ENCODE measurements around the gene DOK3. TPM values are rescaled to one million over a fixed set of nuclear protein-coding genes. Genes with fewer than 3 reads are reported as not detected.

The DOK3 gene
- total and polyA plus RNA-seq, 2 of the 13 experiments (the other 11 are each of a cell fraction or from before 2014, with no cell fraction given): 1.4 to 1.5 TPM

DNA sequence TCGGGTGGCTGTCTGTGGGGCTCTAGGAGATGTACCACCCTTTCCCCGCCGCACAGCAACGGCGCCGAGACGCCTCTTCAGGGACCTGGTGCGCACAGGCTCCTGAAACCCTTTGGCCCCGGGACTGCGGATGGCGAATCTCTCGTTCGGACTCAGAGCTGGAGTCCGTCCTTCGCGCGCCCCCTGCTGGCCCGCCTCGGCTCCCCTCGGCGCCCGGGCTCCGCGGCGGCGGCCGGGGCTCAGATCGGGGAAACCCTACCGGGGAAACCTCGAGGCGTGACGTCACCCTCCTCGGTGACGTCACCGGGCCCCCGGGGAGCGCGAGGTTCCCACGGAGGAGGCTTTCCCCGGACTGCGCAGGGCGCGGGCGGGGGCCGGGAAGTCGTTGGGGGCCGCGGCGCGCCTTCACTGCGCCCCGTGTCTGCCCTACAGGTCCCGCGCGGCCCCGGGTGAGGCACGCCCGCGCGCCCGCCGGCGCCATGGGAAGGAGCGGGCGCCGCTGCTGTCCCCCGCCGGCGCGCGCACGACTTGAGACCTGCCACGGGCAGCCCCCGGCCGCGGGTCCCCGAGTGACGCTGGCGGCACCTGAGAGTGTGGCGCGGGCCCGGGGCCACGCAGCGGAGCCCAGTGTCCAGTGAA lies 55.1 kb downstream of the DOK3 start (continued):
- TF ChIP-seq, protein P1, sequence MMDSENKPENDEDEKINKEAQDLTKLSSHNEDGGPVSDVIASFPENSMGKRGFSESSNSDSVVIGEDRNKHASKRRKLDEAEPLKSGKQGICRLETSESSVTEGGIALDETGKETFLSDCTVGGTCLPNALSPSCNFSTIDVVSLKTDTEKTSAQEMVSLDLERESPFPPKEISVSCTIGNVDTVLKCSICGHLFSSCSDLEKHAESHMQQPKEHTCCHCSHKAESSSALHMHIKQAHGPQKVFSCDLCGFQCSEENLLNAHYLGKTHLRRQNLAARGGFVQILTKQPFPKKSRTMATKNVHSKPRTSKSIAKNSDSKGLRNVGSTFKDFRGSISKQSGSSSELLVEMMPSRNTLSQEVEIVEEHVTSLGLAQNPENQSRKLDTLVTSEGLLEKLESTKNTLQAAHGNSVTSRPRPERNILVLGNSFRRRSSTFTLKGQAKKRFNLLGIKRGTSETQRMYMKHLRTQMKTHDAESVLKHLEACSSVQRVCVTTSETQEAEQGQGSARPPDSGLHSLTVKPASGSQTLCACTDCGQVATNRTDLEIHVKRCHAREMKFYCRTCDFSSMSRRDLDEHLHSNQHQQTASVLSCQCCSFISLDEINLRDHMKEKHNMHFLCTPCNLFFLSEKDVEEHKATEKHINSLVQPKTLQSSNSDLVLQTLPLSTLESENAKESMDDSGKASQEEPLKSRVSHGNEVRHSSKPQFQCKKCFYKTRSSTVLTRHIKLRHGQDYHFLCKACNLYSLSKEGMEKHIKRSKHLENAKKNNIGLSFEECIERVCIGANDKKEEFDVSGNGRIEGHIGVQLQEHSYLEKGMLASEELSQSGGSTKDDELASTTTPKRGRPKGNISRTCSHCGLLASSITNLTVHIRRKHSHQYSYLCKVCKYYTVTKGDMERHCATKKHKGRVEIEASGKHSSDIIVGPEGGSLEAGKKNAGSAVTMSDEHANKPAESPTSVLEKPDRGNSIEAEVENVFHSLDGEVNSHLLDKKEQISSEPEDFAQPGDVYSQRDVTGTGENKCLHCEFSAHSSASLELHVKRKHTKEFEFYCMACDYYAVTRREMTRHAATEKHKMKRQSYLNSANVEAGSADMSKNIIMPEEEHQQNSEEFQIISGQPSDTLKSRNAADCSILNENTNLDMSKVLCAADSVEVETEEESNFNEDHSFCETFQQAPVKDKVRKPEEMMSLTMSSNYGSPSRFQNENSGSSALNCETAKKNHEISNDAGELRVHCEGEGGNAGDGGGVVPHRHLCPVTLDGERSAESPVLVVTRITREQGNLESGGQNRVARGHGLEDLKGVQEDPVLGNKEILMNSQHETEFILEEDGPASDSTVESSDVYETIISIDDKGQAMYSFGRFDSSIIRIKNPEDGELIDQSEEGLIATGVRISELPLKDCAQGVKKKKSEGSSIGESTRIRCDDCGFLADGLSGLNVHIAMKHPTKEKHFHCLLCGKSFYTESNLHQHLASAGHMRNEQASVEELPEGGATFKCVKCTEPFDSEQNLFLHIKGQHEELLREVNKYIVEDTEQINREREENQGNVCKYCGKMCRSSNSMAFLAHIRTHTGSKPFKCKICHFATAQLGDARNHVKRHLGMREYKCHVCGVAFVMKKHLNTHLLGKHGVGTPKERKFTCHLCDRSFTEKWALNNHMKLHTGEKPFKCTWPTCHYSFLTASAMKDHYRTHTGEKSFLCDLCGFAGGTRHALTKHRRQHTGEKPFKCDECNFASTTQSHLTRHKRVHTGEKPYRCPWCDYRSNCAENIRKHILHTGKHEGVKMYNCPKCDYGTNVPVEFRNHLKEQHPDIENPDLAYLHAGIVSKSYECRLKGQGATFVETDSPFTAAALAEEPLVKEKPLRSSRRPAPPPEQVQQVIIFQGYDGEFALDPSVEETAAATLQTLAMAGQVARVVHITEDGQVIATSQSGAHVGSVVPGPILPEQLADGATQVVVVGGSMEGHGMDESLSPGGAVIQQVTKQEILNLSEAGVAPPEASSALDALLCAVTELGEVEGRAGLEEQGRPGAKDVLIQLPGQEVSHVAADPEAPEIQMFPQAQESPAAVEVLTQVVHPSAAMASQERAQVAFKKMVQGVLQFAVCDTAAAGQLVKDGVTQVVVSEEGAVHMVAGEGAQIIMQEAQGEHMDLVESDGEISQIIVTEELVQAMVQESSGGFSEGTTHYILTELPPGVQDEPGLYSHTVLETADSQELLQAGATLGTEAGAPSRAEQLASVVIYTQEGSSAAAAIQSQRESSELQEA (CRISPR knock-in tag; IDR thresholded peaks at IDR 0.05; ENCODE audit: not compliant biosample characterization): no peak
- TF ChIP-seq IRF2 (CRISPR knock-in tag; IDR thresholded peaks at IDR 0.05) (no peak; the same call in none of the 2 replicates), ZNF235 (CRISPR knock-in tag; IDR thresholded peaks at IDR 0.05; ENCODE audit: borderline replicate concordance) (no peak), ZNF792 (CRISPR knock-in tag; IDR thresholded peaks at IDR 0.05) (no peak), NR2F1 (CRISPR knock-in tag; IDR thresholded peaks at IDR 0.05) (no peak), ELF3 (CRISPR knock-in tag; IDR thresholded peaks at IDR 0.05) (peak; percentile 29; the same call in 1 of the 2 replicates), ISL2 (CRISPR knock-in tag; IDR thresholded peaks at IDR 0.05) (peak; percentile 66), RARG (CRISPR knock-in tag; IDR thresholded peaks at IDR 0.05; ENCODE audit: low read depth) (no peak), PLRG1 (conservative IDR thresholded peaks at IDR 0.05) (no peak), HNRNPUL1 (IDR thresholded peaks at IDR 0.05; ENCODE audit: low read depth, low read length) (0 out of 2 replicates have a peak, but pooled peaks have one; percentile 18), CENPT (CRISPR knock-in tag; IDR thresholded peaks at IDR 0.05; ENCODE audit: low read depth) (no peak), POLR2A (IDR thresholded peaks at IDR 0.05; ENCODE audit: insufficient read depth in 1 of 2, low read depth in 2 of 2, low read length in 2 of 2) (0 out of 4 replicates have a peak, but pooled peaks of 1 of the 2 experiments have one; percentile 23)
- TF ChIP-seq, protein P2, sequence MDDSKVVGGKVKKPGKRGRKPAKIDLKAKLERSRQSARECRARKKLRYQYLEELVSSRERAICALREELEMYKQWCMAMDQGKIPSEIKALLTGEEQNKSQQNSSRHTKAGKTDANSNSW (CRISPR knock-in tag; IDR thresholded peaks at IDR 0.05; ENCODE audit: borderline replicate concordance): 0 out of 2 replicates have a peak, but pooled peaks have one; percentile 55
- TF ChIP-seq, protein P3, sequence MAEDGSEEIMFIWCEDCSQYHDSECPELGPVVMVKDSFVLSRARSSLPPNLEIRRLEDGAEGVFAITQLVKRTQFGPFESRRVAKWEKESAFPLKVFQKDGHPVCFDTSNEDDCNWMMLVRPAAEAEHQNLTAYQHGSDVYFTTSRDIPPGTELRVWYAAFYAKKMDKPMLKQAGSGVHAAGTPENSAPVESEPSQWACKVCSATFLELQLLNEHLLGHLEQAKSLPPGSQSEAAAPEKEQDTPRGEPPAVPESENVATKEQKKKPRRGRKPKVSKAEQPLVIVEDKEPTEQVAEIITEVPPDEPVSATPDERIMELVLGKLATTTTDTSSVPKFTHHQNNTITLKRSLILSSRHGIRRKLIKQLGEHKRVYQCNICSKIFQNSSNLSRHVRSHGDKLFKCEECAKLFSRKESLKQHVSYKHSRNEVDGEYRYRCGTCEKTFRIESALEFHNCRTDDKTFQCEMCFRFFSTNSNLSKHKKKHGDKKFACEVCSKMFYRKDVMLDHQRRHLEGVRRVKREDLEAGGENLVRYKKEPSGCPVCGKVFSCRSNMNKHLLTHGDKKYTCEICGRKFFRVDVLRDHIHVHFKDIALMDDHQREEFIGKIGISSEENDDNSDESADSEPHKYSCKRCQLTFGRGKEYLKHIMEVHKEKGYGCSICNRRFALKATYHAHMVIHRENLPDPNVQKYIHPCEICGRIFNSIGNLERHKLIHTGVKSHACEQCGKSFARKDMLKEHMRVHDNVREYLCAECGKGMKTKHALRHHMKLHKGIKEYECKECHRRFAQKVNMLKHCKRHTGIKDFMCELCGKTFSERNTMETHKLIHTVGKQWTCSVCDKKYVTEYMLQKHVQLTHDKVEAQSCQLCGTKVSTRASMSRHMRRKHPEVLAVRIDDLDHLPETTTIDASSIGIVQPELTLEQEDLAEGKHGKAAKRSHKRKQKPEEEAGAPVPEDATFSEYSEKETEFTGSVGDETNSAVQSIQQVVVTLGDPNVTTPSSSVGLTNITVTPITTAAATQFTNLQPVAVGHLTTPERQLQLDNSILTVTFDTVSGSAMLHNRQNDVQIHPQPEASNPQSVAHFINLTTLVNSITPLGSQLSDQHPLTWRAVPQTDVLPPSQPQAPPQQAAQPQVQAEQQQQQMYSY (CRISPR knock-in tag; IDR thresholded peaks at IDR 0.05): peak; percentile 35; the same call in 1 of the 2 replicates
- TF ChIP-seq, protein P4, sequence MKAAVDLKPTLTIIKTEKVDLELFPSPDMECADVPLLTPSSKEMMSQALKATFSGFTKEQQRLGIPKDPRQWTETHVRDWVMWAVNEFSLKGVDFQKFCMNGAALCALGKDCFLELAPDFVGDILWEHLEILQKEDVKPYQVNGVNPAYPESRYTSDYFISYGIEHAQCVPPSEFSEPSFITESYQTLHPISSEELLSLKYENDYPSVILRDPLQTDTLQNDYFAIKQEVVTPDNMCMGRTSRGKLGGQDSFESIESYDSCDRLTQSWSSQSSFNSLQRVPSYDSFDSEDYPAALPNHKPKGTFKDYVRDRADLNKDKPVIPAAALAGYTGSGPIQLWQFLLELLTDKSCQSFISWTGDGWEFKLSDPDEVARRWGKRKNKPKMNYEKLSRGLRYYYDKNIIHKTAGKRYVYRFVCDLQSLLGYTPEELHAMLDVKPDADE (CRISPR knock-in tag; IDR thresholded peaks at IDR 0.05): no peak
